ENCODE results near the gene ELOVL5. TPM values are rescaled to one million over a fixed set of nuclear protein-coding genes. Genes with fewer than 3 reads are reported as not detected.

Gene ELOVL5
- total RNA-seq, 1 experiment from 2014 or later = 121 TPM

- Histone ChIP-seq H3K9me3 (ENCODE audit: control insufficient read depth, low read depth, low read length) (peaks cover 5% of the 10 kb centered on the region), H2BK5ac (ENCODE audit: insufficient read length, low read length) (no peak overlapping the region), H3K4ac (ENCODE audit: low read depth, low read length) (no peak overlapping the region), H3K79me2 (ENCODE audit: insufficient read depth, low read length) (no peaks in the 10 kb centered on the region; the same call in 1 of the 2 replicates), H3K23ac (ENCODE audit: insufficient read length, low read depth, low read length) (no peak overlapping the region), H2AK5ac (ENCODE audit: insufficient read length, low read length) (no peak overlapping the region), H3K27ac (ENCODE audit: insufficient read length, low read depth, low read length) (no peak overlapping the region), H2BK20ac (ENCODE audit: low read depth, low read length, poor library complexity, severe bottlenecking) (no peak overlapping the region), H3K27me3 (ENCODE audit: insufficient read depth, low read length) (no peaks in the 10 kb centered on the region), H4K8ac (replicated peaks; ENCODE audit: insufficient read length, low read depth, low read length) (no peak overlapping the region), H2BK120ac (ENCODE audit: low read depth, low read length, poor library complexity, severe bottlenecking) (no peak overlapping the region), H3K18ac (ENCODE audit: insufficient read length, low read depth, low read length) (no peak overlapping the region), H3K79me1 (ENCODE audit: insufficient read depth, low read depth, low read length, poor library complexity, severe bottlenecking) (no peaks in the 10 kb centered on the region), H3T11ph (ENCODE audit: low read length) (no peak overlapping the region), H3K4me1 (ENCODE audit: insufficient read depth, low read length) (no peaks in the 10 kb centered on the region), H4K91ac (ENCODE audit: insufficient read length, low read depth, low read length) (no peak overlapping the region), H2BK12ac (ENCODE audit: insufficient read length, low read depth, low read length) (no peak overlapping the region), H3K4me2 (ENCODE audit: insufficient read depth, insufficient read length, low read length) (no peak overlapping the region), H3K14ac (ENCODE audit: insufficient read depth, low read length) (no peak overlapping the region), H4K5ac (ENCODE audit: insufficient read length, low read depth, low read length) (no peak overlapping the region), H3K56ac (ENCODE audit: insufficient read length, low read depth, low read length) (no peak overlapping the region), H2AFZ (ENCODE audit: low read length) (no peak overlapping the region), H4K20me1 (ENCODE audit: control insufficient read depth, insufficient read depth, insufficient read length) (no peaks in the 10 kb centered on the region), H2BK15ac (ENCODE audit: low read depth, low read length) (no peak overlapping the region), H3K9ac (ENCODE audit: extremely low read depth, insufficient read length, low read length) (no peak overlapping the region), H3K23me2 (ENCODE audit: insufficient read length, low read depth, low read length, poor library complexity, severe bottlenecking) (no peaks in the 10 kb centered on the region)
- TF ChIP-seq CTCF (conservative IDR thresholded peaks at IDR 0.05) = no peak
- WGBS (ENCODE audit: extremely low coverage, insufficient read length, low lambda C conversion rate) = no CpG with 5 or more reads among the region's 3 CpGs
- H3K4me3 Mint-ChIP-seq = no peak overlapping the region
- peaks cover 2% of the 10 kb centered on the region; the same call in 1 of the 2 replicates for H3K27me3 Mint-ChIP-seq (ENCODE audit: low read depth)
- no peak overlapping the region for H3K27ac Mint-ChIP-seq
- no peaks in the 10 kb centered on the region for H3K4me1 Mint-ChIP-seq
- H3K9me3 Mint-ChIP-seq = peaks cover 0 to 8% of the 10 kb centered on the region in 2 experiments; a peak in 2 of 5 replicates
- DNase-seq = no peak
- H3K36me3 Mint-ChIP-seq (ENCODE audit: insufficient read depth in 1 of 3, low read depth in 3 of 3) = no peaks in the 10 kb centered on the region; a peak in 1 of 7 replicates
Measured at GRCh38 chr6:53239526-53239925, 109.2 kb downstream of the ELOVL5 start.

Data from H9 (cell line).